DMS153 treated with DMSO at 0.1 percent for 48 hours (cell line): Measurements from ENCODE around the gene ZNF678.
"Not testable (repeated sequence)": the region's sequence is repeated elsewhere in the genome, so short reads cannot be mapped to it uniquely, and the experiment has no call there.

ENCODE experiments used
- DNase-seq: peaks from one replicate; lab custom pipeline; 2025; ENCODE audit not compliant: unreplicated experiment; lab: John Stamatoyannopoulos, UW

The ZNF678 gene

GRCh38 chr1:227596222-227596621 is 32.9 kb downstream of the ZNF678 start:
- not testable (repeated sequence) for DNase-seq

- DNase-seq, result no peak
Measured at GRCh38 chr1:227603327-227603726, 40.0 kb downstream of the ZNF678 start.

- no peak for DNase-seq
Measured at GRCh38 chr1:227604446-227604845, 41.1 kb downstream of the ZNF678 start.

DNA sequence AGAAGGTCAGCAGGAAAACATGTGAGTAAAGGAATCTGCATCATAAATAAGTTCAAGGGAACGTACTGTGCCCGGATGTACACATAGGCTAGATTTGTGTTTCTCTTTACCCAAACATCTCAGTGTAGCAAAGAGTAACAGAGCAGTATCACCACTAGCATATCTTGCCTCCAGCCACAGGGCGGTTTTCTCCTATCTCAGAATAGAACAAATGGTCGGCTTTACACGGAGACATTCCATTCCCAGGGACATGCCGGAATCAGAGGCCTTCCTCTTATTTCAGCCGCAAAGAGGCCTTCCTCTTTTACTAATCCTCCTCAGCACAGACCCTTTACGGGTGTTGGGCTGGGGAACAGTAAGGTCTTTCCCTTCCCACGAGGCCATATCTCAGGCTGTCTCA is 42.9 kb downstream of the ZNF678 start:
- DNase-seq, result not testable (repeated sequence)

GRCh38 chr1:227607336-227607898 is 44.1 kb downstream of the ZNF678 start:
- DNase-seq, result no peak

DNA sequence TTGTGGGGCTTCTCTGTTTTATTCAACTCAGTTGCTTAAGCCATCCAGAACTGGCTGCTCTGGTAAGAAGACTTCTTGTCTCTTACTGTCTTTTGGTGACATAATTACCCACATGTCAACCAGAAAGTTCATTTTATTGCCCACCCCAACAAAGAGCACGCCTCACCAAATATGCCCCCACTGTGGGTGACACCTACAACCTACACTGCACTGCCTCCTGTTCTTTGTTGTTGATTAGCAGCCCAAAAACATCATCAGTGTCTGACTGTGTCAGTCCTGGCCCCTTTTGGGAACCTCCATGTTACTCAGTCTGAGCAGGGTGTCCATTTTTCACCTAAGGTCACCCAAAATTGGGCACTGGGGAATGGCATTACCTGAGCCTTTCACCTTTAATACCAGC is 49.3 kb downstream of the ZNF678 start:
- no peak for DNase-seq

- no peak for DNase-seq
Measured at GRCh38 chr1:227613526-227613925, 50.2 kb downstream of the ZNF678 start.

DNA sequence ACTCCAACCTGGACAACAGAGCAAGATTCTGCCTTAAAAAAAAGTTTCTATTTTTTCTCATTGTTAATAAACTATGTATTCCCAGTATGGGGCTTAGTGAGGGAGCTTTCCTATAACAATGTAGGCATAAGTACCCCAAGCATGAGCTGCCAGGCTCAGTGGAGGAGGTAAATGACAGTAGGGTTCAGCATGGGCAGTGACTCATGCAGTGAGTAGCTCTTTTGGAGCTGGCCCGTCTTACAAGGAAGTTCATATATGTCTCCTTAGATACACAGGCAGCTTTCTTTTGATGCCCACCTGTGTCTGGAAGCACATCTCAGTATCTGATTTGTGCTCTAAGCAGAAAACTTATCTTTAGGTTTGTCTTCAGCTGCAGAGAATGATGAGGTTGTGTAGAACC is 57.9 kb downstream of the ZNF678 start:
- no peak for DNase-seq

DNA sequence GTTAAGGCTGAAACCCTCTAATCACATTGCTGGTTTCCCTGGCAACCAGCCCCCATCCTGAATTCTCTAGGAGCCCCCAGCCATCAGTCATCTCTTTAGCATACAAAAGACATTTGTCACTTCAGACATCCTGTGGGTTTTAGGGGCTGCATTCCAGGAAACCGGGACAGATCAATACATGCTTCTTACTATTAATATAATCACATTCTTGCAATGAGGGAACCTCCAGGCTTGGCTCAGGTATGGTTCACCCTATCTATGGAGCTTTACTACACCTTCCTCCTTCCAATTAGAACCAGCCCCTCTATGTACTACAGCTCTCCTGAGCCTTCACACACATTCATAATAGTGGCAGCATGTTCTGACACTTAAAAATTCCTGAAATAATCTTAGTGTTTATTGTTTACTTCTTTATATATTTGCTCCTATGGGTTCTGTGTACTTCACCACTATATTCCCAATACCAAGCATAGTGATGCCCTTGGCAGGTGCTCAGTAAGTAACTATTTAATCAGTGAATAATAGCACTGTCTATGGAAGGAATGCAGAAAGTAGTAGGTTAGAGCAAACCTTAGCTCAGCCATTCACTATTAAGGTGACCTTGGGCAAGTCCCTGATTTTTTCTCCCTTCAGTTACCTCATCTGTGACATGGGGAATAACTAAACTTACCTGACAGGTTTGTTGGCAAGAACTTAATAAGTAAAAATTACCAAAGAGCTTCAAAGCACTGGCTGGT is 59.6 kb downstream of the ZNF678 start:
- no peak for DNase-seq

DNA sequence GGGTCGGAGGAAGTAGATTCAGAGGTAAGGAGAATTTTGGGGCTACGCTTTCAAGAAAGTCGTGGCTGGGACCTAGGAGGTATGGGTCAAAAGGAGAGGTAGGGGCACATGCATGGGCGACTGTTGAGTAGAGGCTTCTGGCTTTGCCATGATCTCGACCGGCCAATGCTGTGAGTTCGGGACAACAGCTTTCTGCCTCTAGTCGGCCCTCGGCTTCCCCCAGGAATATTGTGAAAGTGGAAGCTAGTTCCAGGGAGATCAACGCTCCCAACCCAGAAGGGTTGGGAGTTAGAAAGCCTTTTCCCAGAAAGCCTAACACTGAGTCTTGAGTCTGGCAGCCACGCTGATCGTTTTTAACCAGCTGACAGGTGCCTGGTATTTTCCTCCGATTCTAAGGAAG is 69.0 kb downstream of the ZNF678 start:
- no peak for DNase-seq

- no peak for DNase-seq
Measured at GRCh38 chr1:227635596-227635995, 72.2 kb downstream of the ZNF678 start.

GRCh38 chr1:227654431-227654830 is 91.1 kb downstream of the ZNF678 start:
- no peak for DNase-seq

DNA sequence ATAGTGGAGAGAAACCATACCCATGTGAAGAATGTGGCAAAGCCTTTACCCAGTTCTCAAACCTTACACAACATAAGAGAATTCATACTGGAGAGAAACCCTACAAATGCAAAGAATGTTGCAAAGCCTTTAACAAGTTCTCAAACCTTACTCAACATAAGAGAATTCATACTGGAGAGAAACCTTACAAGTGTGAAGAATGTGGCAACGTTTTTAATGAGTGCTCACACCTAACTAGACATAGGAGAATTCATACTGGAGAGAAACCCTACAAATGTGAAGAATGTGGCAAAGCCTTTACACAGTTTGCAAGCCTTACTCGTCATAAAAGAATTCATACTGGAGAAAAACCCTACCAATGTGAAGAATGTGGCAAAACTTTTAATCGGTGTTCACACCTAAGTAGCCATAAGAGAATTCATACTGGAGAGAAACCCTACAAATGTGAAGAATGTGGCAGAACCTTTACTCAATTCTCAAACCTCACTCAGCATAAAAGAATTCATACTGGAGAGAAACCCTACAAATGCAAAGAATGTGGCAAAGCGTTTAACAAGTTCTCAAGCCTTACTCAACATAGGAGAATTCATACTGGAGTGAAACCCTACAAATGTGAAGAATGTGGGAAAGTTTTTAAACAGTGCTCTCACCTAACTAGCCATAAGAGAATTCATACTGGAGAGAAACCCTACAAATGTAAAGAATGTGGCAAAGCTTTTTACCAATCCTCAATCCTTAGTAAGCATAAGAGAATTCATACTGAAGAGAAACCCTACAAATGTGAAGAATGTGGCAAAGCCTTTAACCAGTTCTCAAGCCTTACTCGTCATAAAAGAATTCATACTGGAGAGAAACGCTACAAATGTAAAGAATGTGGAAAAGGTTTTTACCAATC is 91.7 kb downstream of the ZNF678 start:
- no peak for DNase-seq

GRCh38 chr1:227661495-227661894 is 98.1 kb downstream of the ZNF678 start:
- DNase-seq, result no peak

DNA sequence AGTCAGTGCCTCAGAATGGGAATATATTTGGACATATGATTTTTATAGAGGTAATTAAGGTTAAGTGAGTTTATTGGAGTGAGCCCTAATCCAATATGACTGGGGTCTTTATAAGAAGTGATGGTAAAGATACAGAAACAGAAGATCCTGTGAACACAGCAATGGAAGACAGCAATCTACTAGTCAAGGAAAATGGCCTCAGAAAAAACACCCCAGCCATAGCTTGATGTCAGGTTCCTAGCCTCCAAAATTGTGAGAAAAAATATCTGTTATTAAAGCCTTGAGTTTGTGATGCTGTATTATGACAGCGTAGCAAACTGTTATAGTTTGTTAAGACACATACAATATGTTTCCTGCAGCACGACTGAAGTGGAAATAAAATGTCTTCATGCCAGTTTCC is 99.6 kb downstream of the ZNF678 start:
- no peak for DNase-seq

DNA sequence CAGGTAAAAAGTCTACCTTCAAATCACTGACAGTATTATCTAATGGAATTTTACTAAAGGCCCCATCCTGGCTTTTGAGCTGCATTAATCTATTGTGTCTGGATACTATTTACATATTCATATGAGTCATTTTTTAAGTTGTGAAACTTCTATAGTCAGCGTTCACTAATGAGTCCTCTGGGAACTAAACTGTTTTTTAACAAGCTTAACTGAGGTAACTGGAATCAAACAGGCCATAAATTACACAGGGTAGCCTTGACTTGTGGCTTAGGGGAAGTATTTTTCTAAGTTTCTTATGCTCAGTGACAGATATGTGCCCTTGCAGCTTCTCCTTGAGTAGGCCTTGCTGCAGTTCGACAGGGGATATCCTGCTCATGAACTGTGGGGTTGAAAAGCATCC is 102.9 kb downstream of the ZNF678 start:
- no peak for DNase-seq

DNA sequence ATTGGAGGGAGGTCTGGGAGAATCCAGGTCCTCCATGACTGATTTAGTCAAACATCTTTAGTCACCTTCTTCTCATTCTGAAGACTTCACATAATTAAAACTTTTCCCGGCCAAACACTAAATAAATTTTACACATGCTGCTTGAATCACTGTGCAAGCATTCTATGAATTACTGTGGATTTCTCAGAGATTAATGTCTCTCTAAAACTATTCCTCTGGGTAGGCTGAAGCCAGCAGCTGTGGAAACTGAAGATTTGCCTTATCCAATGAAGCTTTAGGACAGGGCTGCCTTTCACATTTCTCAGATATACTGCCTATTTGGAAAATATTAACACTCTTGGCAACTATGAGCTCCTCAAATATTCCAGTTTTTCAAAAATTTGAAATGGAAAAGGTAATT is 110.1 kb downstream of the ZNF678 start:
- no peak for DNase-seq

DNA sequence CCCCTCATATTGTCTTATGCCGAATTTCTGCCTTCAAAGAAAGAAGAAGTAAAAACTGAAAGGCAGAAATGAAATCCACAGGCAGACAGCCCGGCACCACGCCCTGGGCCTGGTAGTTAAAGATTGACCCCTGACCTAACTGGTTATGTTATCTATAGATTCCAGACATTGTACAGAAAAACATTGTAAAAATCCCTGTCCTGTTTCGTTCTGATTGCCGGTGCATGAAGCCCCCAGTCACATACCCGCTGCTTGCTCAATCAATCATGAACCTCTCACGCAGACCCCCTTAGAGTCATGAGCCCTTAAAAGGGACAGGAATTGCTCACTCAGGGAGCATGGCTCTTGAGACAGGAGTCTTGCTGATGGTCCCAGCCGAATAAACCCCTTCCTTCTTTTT is 122.5 kb downstream of the ZNF678 start:
- no peak for DNase-seq

DNA sequence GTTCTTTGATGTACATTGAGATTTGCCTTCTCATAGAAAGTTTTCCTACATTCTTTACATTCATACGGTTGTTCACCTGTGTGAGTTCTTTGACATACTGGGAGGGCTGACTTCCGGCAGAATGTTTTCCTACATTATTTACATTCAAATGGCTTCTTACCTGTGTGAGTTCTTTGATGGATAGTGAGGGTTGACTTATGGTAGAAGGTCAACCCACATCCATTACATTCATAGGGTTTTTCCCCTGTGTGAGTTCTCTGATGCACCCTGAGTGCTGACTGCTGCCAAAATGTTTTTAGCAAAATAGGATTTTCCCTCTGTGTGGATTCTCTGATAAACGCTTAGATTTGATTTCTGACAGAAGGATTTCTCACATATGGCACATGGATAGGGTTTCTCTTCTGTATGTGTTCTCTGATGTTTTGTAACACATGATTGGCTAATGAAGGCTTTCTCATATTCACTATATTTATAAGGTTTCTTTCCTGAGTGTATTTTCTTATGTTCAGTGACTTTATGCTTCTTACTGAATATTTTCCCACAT is 134.0 kb downstream of the ZNF678 start:
- no peak for DNase-seq

- DNase-seq, result not testable (repeated sequence)
Measured at GRCh38 chr1:227701631-227702030, 138.3 kb downstream of the ZNF678 start.

DNA sequence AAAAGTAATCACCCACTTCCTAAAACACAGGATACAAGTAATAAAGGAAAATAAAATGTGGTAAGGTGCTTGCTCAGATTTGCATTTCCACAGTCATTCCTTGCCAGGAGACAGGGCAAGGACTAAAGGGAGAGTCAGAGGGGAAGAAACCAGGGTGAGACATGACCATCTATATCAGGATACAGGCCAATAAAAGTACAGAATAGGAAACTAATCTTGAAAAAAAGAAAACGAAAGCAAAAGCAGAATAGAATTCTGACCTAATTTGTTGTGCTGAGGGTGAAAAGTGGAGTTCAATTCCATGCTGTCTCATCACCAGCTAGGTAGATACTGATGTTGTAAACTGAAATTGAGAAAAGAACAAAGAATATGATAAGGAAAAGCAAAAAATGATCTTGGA is 144.5 kb downstream of the ZNF678 start:
- DNase-seq, result no peak

GRCh38 chr1:227709451-227709850 is 146.1 kb downstream of the ZNF678 start:
- DNase-seq, result no peak
